ENCODE measurements around the gene SYNPR. TPM values are rescaled to one million over a fixed set of nuclear protein-coding genes. Genes with fewer than 3 reads are reported as not detected.

Gene SYNPR
- total RNA-seq, 6 experiments from 2014 or later, result not detected

GRCh38 chr3:63656786-63657185, 378.7 kb downstream of the SYNPR start:
- ATAC-seq, result no peak
- Histone ChIP-seq H3K9me3 (no peaks in the 10 kb centered on the region), H3K27ac (no peak overlapping the region), H3K27me3 (no peaks in the 10 kb centered on the region), H3K36me3 (no peaks in the 10 kb centered on the region), H3K4me1 (no peaks in the 10 kb centered on the region), H3K4me3 (no peak overlapping the region)
- no peak for TF ChIP-seq CTCF (IDR thresholded peaks at IDR 0.05)
- no peak for TF ChIP-seq POLR2A (IDR thresholded peaks at IDR 0.05)
- 65% methylated on average over 6 of the region's 6 CpGs for WGBS (ENCODE audit: insufficient coverage, low coverage, low lambda C conversion rate, missing lambda C conversion rate)
- intact Hi-C loops (cut with DNase I), result no loop called here
- no peak for DNase-seq

GRCh38 chr3:63661242-63661641, 383.1 kb downstream of the SYNPR start:
- TF ChIP-seq POLR2A (IDR thresholded peaks at IDR 0.05) (no peak), CTCF (IDR thresholded peaks at IDR 0.05) (no peak)
- DNase-seq (no peak), ATAC-seq (no peak)
- Histone ChIP-seq H3K27ac (no peak overlapping the region), H3K4me3 (no peak overlapping the region), H3K4me1 (no peaks in the 10 kb centered on the region), H3K27me3 (no peaks in the 10 kb centered on the region), H3K36me3 (no peaks in the 10 kb centered on the region), H3K9me3 (no peaks in the 10 kb centered on the region)
- 88% methylated on average over 1 of the region's 1 CpG for WGBS (ENCODE audit: insufficient coverage, low coverage, low lambda C conversion rate, missing lambda C conversion rate)
- intact Hi-C loops (cut with DNase I), result no loop called here

- H3K4me1 ChIP-seq, result no peaks in the 10 kb centered on the region
- H3K4me3 ChIP-seq, result no peak overlapping the region
- WGBS (ENCODE audit: insufficient coverage, low coverage, low lambda C conversion rate, missing lambda C conversion rate), result 50% methylated on average over 4 of the region's 4 CpGs
- ATAC-seq (no peak), DNase-seq (no peak)
- intact Hi-C loops (cut with DNase I), result no loop called here
- no peak overlapping the region for H3K27ac ChIP-seq
- H3K36me3 ChIP-seq, result no peaks in the 10 kb centered on the region
- TF ChIP-seq CTCF (IDR thresholded peaks at IDR 0.05) (no peak), POLR2A (IDR thresholded peaks at IDR 0.05) (no peak)
- no peaks in the 10 kb centered on the region for H3K9me3 ChIP-seq
- H3K27me3 ChIP-seq, result no peaks in the 10 kb centered on the region
Observed at GRCh38 chr3:63662011-63662410, 383.9 kb downstream of the SYNPR start.

- Histone ChIP-seq H3K27ac (no peak overlapping the region), H3K4me1 (no peaks in the 10 kb centered on the region), H3K27me3 (no peaks in the 10 kb centered on the region), H3K4me3 (no peak overlapping the region), H3K9me3 (no peaks in the 10 kb centered on the region), H3K36me3 (no peaks in the 10 kb centered on the region)
- no peak for TF ChIP-seq POLR2A (IDR thresholded peaks at IDR 0.05)
- TF ChIP-seq CTCF (IDR thresholded peaks at IDR 0.05), result no peak
- ATAC-seq, result no peak
- intact Hi-C loops (cut with DNase I), result no loop called here
- no peak for DNase-seq
Observed at GRCh38 chr3:63662500-63662899, 384.4 kb downstream of the SYNPR start.

Small RNA genes lying within 50 kb of the gene (small RNA-seq; reads per million reads assigned to genes)
- gene RNA5SP134, result 0.39 to 0.52 reads per million in 2 experiments

Measured in right lobe of liver (tissue), 6 donors.